Measurements from ENCODE around the gene GALNT12.

DNA sequence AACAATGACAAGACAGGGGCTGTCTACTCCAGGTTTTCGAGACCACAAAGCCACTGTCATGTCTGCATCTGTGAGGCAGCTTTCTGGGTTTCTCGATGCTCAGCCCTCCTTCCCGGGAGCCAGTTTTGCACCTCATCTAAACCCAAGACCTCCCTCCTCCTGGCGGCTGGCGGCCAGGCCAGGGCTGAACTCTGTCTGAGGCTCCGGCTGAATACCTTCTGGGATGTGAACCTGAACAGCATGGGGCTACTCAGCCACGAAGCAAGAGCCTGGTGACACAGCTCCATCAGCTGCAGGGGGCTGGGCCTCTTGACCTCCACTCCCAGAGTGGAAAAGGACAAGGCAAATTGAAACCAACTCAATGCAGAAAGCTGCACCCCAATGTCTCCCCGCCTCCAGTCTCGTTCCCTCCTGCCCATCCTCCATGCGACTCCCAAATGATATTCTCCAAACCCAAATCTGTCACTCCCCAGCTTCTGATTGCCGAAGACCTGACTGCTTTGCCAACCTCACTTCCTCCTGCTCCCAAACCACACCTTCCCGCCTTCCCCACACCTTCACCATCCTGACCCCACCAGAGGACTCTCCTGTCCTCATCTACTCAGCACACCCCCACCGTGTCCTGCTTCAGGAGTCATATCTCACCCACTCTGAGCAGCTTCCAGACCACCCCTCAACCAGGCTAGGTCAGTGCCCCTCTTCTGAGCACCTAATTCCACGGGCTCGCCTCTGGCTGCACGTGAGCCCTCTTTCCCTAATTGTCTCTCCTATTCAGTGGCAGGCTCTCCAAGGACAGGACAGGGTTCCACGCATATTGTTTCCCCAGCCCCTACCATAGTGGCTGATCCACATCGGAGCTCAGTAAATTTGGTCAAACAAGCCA, 15.6 kb upstream of the GALNT12 start:
- TF ChIP-seq POLR2A (IDR thresholded peaks at IDR 0.05) (no peak), POLR2AphosphoS5 (IDR thresholded peaks at IDR 0.05) (no peak), EP300 (IDR thresholded peaks at IDR 0.05) (no peak)
- TF ChIP-seq, protein P1, sequence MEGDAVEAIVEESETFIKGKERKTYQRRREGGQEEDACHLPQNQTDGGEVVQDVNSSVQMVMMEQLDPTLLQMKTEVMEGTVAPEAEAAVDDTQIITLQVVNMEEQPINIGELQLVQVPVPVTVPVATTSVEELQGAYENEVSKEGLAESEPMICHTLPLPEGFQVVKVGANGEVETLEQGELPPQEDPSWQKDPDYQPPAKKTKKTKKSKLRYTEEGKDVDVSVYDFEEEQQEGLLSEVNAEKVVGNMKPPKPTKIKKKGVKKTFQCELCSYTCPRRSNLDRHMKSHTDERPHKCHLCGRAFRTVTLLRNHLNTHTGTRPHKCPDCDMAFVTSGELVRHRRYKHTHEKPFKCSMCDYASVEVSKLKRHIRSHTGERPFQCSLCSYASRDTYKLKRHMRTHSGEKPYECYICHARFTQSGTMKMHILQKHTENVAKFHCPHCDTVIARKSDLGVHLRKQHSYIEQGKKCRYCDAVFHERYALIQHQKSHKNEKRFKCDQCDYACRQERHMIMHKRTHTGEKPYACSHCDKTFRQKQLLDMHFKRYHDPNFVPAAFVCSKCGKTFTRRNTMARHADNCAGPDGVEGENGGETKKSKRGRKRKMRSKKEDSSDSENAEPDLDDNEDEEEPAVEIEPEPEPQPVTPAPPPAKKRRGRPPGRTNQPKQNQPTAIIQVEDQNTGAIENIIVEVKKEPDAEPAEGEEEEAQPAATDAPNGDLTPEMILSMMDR (IDR thresholded peaks at IDR 0.05), result no peak
